Measurements from ENCODE around the gene SLC27A1. TPM values are rescaled to one million over a fixed set of nuclear protein-coding genes. Genes with fewer than 3 reads are reported as not detected.
A peak's percentile ranks its signal among the peaks of the same experiment; 100 is the strongest.

Gene SLC27A1
- polyA plus RNA-seq, 2 donors = 5.4 to 8.7 TPM

GRCh38 chr19:17486545-17487240 lies 16.4 kb downstream of the SLC27A1 start:
- WGBS, 2 donors = 96% methylated on average over 57 to 58 of the region's 58 CpGs
- Histone ChIP-seq H3K4me1 (ENCODE audit: control insufficient read depth in 2 of 2, insufficient read depth in 2 of 2, low read length in 1 of 2) (peaks cover 0 to 5% of the 10 kb centered on the region in 2 donors), H3K4me3 (ENCODE audit: low read depth in 1 of 2, low read length in 2 of 2) (no peak overlapping the region), H3K36me3 (ENCODE audit: control insufficient read depth in 2 of 2, insufficient read depth in 2 of 2, low read length in 1 of 2) (peaks cover 0 to 1% of the 10 kb centered on the region in 2 donors), H3K9me3 (ENCODE audit: control insufficient read depth in 2 of 2, insufficient read depth in 1 of 2, low read depth in 1 of 2, low read length in 1 of 2) (no peaks in the 10 kb centered on the region), H3K27me3 (ENCODE audit: control insufficient read depth in 1 of 2, insufficient read depth in 2 of 2, low read length in 2 of 2) (no peaks in the 10 kb centered on the region), H3K27ac (ENCODE audit: low read depth in 2 of 2, low read length in 1 of 2) (no peak overlapping the region)

- H3K9me3 ChIP-seq (ENCODE audit: control insufficient read depth in 2 of 2, insufficient read depth in 1 of 2, low read depth in 1 of 2, low read length in 1 of 2) = no peaks in the 10 kb centered on the region
- H3K4me1 ChIP-seq (ENCODE audit: control insufficient read depth in 2 of 2, insufficient read depth in 2 of 2, low read length in 1 of 2) = peaks cover 0 to 5% of the 10 kb centered on the region in 2 donors
- no peak overlapping the region for H3K4me3 ChIP-seq (ENCODE audit: low read depth in 1 of 2, low read length in 2 of 2)
- no peaks in the 10 kb centered on the region for H3K27me3 ChIP-seq (ENCODE audit: control insufficient read depth in 1 of 2, insufficient read depth in 2 of 2, low read length in 2 of 2)
- 70 to 77% methylated on average over 17 to 18 of the region's 18 CpGs for WGBS, 2 donors
- no peak overlapping the region for H3K27ac ChIP-seq (ENCODE audit: low read depth in 2 of 2, low read length in 1 of 2)
- peaks cover 0 to 1% of the 10 kb centered on the region in 2 donors for H3K36me3 ChIP-seq (ENCODE audit: control insufficient read depth in 2 of 2, insufficient read depth in 2 of 2, low read length in 1 of 2)
These were observed 17.2 kb downstream of the SLC27A1 start for GRCh38 chr19:17487284-17488121.

GRCh38 chr19:17488593-17489391 lies 18.5 kb downstream of the SLC27A1 start:
- peaks cover 0 to 5% of the 10 kb centered on the region in 2 donors for H3K4me1 ChIP-seq (ENCODE audit: control insufficient read depth in 2 of 2, insufficient read depth in 2 of 2, low read length in 1 of 2)
- no peaks in the 10 kb centered on the region for H3K9me3 ChIP-seq (ENCODE audit: control insufficient read depth in 2 of 2, insufficient read depth in 1 of 2, low read depth in 1 of 2, low read length in 1 of 2)
- no peak overlapping the region for H3K4me3 ChIP-seq (ENCODE audit: low read depth in 1 of 2, low read length in 2 of 2)
- H3K36me3 ChIP-seq (ENCODE audit: control insufficient read depth in 2 of 2, insufficient read depth in 2 of 2, low read length in 1 of 2) = peaks cover 0 to 1% of the 10 kb centered on the region in 2 donors
- WGBS, 2 donors = 21 to 48% methylated on average over 30 to 31 of the region's 31 CpGs
- H3K27ac ChIP-seq (ENCODE audit: low read depth in 2 of 2, low read length in 1 of 2) = peak overlapping the region in 1 of 2 donors; percentile 76
- H3K27me3 ChIP-seq (ENCODE audit: control insufficient read depth in 1 of 2, insufficient read depth in 2 of 2, low read length in 2 of 2) = no peaks in the 10 kb centered on the region

- Histone ChIP-seq H3K36me3 (ENCODE audit: control insufficient read depth in 2 of 2, insufficient read depth in 2 of 2, low read length in 1 of 2) (peaks cover 0 to 1% of the 10 kb centered on the region in 2 donors), H3K27me3 (ENCODE audit: control insufficient read depth in 1 of 2, insufficient read depth in 2 of 2, low read length in 2 of 2) (no peaks in the 10 kb centered on the region), H3K9me3 (ENCODE audit: control insufficient read depth in 2 of 2, insufficient read depth in 1 of 2, low read depth in 1 of 2, low read length in 1 of 2) (no peaks in the 10 kb centered on the region), H3K4me1 (ENCODE audit: control insufficient read depth in 2 of 2, insufficient read depth in 2 of 2, low read length in 1 of 2) (peaks cover 0 to 5% of the 10 kb centered on the region in 2 donors), H3K27ac (ENCODE audit: low read depth in 2 of 2, low read length in 1 of 2) (peak overlapping the region in 1 of 2 donors; percentile 6), H3K4me3 (ENCODE audit: low read depth in 1 of 2, low read length in 2 of 2) (no peak overlapping the region)
- WGBS, 2 donors = 68 to 79% methylated on average over 9 of the region's 9 CpGs
These were observed 19.2 kb downstream of the SLC27A1 start for GRCh38 chr19:17489392-17490030.

- Histone ChIP-seq H3K4me1 (ENCODE audit: control insufficient read depth in 2 of 2, insufficient read depth in 2 of 2, low read length in 1 of 2) (peaks cover 0 to 5% of the 10 kb centered on the region in 2 donors), H3K36me3 (ENCODE audit: control insufficient read depth in 2 of 2, insufficient read depth in 2 of 2, low read length in 1 of 2) (peaks cover 0 to 1% of the 10 kb centered on the region in 2 donors), H3K4me3 (ENCODE audit: low read depth in 1 of 2, low read length in 2 of 2) (no peak overlapping the region), H3K9me3 (ENCODE audit: control insufficient read depth in 2 of 2, insufficient read depth in 1 of 2, low read depth in 1 of 2, low read length in 1 of 2) (no peaks in the 10 kb centered on the region), H3K27ac (ENCODE audit: low read depth in 2 of 2, low read length in 1 of 2) (no peak overlapping the region), H3K27me3 (ENCODE audit: control insufficient read depth in 1 of 2, insufficient read depth in 2 of 2, low read length in 2 of 2) (no peaks in the 10 kb centered on the region)
- WGBS, 2 donors = 53 to 66% methylated on average over 4 of the region's 4 CpGs
These were observed 20.1 kb downstream of the SLC27A1 start for GRCh38 chr19:17490411-17490810.

GRCh38 chr19:17491287-17491686 lies 21.0 kb downstream of the SLC27A1 start:
- Histone ChIP-seq H3K27me3 (ENCODE audit: control insufficient read depth in 1 of 2, insufficient read depth in 2 of 2, low read length in 2 of 2) (no peaks in the 10 kb centered on the region), H3K4me1 (ENCODE audit: control insufficient read depth in 2 of 2, insufficient read depth in 2 of 2, low read length in 1 of 2) (peaks cover 2 to 5% of the 10 kb centered on the region in 2 donors), H3K9me3 (ENCODE audit: control insufficient read depth in 2 of 2, insufficient read depth in 1 of 2, low read depth in 1 of 2, low read length in 1 of 2) (no peaks in the 10 kb centered on the region), H3K4me3 (ENCODE audit: low read depth in 1 of 2, low read length in 2 of 2) (no peak overlapping the region), H3K27ac (ENCODE audit: low read depth in 2 of 2, low read length in 1 of 2) (no peak overlapping the region), H3K36me3 (ENCODE audit: control insufficient read depth in 2 of 2, insufficient read depth in 2 of 2, low read length in 1 of 2) (peaks cover 0 to 1% of the 10 kb centered on the region in 2 donors)
- 89 to 91% methylated on average over 5 of the region's 5 CpGs for WGBS, 2 donors

GRCh38 chr19:17495639-17496296 lies 25.4 kb downstream of the SLC27A1 start:
- H3K27me3 ChIP-seq (ENCODE audit: control insufficient read depth in 1 of 2, insufficient read depth in 2 of 2, low read length in 2 of 2) = no peaks in the 10 kb centered on the region
- H3K27ac ChIP-seq (ENCODE audit: low read depth in 2 of 2, low read length in 1 of 2) = no peak overlapping the region
- H3K4me3 ChIP-seq (ENCODE audit: low read depth in 1 of 2, low read length in 2 of 2) = no peak overlapping the region
- peaks cover 0 to 6% of the 10 kb centered on the region in 2 donors for H3K36me3 ChIP-seq (ENCODE audit: control insufficient read depth in 2 of 2, insufficient read depth in 2 of 2, low read length in 1 of 2)
- H3K9me3 ChIP-seq (ENCODE audit: control insufficient read depth in 2 of 2, insufficient read depth in 1 of 2, low read depth in 1 of 2, low read length in 1 of 2) = no peaks in the 10 kb centered on the region
- peaks cover 3 to 4% of the 10 kb centered on the region in 2 donors for H3K4me1 ChIP-seq (ENCODE audit: control insufficient read depth in 2 of 2, insufficient read depth in 2 of 2, low read length in 1 of 2)
- 65 to 67% methylated on average over 9 of the region's 9 CpGs for WGBS, 2 donors

- Histone ChIP-seq H3K9me3 (ENCODE audit: control insufficient read depth in 2 of 2, insufficient read depth in 1 of 2, low read depth in 1 of 2, low read length in 1 of 2) (no peaks in the 10 kb centered on the region), H3K36me3 (ENCODE audit: control insufficient read depth in 2 of 2, insufficient read depth in 2 of 2, low read length in 1 of 2) (peaks cover 0 to 10% of the 10 kb centered on the region in 2 donors), H3K4me1 (ENCODE audit: control insufficient read depth in 2 of 2, insufficient read depth in 2 of 2, low read length in 1 of 2) (peaks cover 3 to 4% of the 10 kb centered on the region in 2 donors), H3K27me3 (ENCODE audit: control insufficient read depth in 1 of 2, insufficient read depth in 2 of 2, low read length in 2 of 2) (no peaks in the 10 kb centered on the region), H3K27ac (ENCODE audit: low read depth in 2 of 2, low read length in 1 of 2) (no peak overlapping the region), H3K4me3 (ENCODE audit: low read depth in 1 of 2, low read length in 2 of 2) (no peak overlapping the region)
- 40% methylated on average over 14 of the region's 14 CpGs for WGBS, 2 donors
These were observed 26.1 kb downstream of the SLC27A1 start for GRCh38 chr19:17496337-17496997.
